Peyer's patch (tissue), 4 donors: ENCODE results near the gene PTCD2.

Source experiments
- CTCF ChIP-seq, 6 experiments: fragments of 450-650 bp in 4 of 6; fragments of 200-600 bp in 2 of 6; sonication (generic) in 1 of 6; IDR thresholded peaks; one replicate each; pipeline ENCODE4 v1.5.1; 2017 to 2019; ENCODE audit warnings: antibody characterized with exemption in 6 of 6, mild to moderate bottlenecking in 3 of 6, moderate library complexity in 1 of 6
- POLR2A ChIP-seq, 2 donors: fragments of 450-650 bp; IDR thresholded peaks; one replicate each; pipeline ENCODE4 v1.5.1; 2017; ENCODE audit warnings: antibody characterized with exemption in 2 of 2, mild to moderate bottlenecking in 2 of 2, moderate library complexity in 2 of 2

- peak in 4 of 6 experiments; percentile 9 to 35 (median 14) for TF ChIP-seq CTCF (IDR thresholded peaks at IDR 0.05)
- no peak for TF ChIP-seq POLR2A (IDR thresholded peaks at IDR 0.05)
These were observed 82.9 kb downstream of the PTCD2 start for GRCh38 chr5:72402959-72403628.
